A204.1 (cell line): ENCODE results near the gene ARHGAP20.

ENCODE experiments used
- FAIRE-seq: peaks from 2 replicates; lab custom pipeline; 2012; peaks lifted over from hg19 to GRCh38; lab: Jason Lieb, UNC

ARHGAP20 gene, protein sequence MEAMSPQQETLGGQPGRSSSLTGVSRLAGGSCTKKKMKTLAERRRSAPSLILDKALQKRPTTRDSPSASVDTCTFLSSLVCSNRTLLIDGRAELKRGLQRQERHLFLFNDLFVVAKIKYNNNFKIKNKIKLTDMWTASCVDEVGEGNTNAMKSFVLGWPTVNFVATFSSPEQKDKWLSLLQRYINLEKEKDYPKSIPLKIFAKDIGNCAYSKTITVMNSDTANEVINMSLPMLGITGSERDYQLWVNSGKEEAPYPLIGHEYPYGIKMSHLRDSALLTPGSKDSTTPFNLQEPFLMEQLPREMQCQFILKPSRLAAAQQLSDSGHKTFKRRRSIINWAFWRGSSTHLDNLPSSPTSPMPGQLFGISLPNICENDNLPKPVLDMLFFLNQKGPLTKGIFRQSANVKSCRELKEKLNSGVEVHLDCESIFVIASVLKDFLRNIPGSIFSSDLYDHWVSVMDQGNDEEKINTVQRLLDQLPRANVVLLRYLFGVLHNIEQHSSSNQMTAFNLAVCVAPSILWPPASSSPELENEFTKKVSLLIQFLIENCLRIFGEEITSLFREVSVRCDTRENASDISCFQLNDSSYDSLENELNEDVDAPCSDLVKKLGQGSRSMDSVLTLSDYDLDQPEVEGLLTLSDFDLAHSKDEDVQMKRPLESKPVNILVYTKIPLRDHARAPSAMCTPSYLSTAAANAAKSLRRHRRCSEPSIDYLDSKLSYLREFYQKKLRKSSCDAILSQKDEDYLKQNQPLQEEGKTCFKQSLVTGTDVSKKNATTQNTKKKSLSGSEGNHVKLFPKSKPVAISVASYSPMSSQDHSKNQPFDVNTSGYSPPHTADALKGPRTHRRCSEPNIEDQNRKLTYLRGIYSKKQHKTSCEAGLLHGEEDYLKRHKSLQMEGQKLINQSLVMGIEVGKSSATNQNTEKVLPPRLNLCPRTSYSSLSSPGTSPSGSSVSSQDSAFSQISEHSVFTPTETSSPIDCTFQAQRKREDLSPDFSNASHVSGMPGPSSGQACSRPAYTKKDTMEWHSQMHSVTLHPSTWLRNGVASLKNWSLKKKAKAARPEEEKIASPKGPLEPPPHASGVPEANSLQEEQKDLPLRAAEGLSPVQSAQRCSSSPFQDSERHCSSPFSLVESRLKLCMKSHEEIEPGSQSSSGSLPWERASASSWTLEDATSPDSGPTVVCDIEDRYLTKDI

DNA sequence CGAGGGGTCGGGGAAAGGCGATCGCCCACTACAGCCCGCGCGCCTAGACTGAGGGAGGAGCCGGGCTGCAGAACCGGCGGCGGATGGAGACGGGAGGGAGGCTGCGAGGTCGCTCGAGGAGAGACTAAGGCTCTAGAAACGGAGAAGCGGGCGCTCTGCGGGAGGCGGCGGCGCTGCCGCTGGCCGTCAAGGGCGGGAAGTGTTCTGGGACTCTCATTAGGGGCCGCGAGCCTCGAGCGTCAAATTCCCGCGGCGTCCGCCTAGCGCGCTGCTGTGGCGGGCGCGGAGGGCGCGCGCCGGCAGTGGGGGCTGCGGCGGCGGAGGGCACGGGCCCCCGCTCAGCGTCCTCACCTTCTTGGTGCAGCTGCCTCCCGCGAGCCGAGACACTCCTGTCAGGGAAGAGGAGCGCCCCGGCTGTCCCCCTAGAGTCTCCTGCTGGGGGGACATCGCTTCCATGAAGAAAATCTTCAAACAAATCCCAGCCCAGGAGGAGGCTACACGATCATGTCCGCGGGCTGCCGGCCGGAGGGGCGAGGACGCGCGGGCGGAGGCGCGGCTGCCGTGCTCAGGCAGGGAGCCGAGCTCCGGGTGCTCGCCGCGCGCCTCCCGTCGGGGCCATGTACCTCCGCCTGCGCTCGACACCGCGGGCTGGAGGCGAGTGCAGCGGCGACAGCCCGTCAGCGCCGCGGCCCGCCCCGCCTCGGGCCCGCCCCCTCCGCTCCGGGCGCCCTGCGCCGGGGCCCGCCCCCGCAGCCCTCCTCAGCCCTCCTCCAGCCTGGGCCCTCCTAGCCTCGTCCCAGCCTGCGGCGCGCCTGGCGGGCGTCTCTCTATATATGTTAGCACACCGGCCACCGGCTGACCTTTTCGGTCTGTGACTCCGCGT, at the start of gene ARHGAP20:
Gene ARHGAP20 (minus strand): TSS at position 662 of the 883 bp plus-strand sequence. CDS start 206 bp downstream, at position 456.
- FAIRE-seq = no peak

DNA sequence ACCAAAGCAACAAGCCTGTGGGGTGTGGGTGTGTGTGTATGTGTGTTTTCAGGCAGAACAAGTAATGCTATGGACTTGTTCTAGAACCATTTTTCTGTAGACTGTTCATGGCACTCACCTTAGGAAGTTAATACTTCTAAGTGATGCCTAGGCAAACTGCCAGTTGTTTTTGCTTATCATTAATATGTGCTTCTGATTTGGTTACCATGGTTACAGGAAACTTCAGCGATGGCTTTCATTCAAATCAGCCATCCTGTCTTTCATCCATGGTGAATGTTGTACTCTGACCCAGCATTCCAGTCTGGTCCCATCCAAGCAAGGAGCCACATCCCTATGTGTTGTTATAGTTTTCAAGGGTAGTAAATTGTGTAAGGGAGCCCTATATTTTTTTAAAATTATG, 49.8 kb upstream of the ARHGAP20 start:
- FAIRE-seq = no peak

DNA sequence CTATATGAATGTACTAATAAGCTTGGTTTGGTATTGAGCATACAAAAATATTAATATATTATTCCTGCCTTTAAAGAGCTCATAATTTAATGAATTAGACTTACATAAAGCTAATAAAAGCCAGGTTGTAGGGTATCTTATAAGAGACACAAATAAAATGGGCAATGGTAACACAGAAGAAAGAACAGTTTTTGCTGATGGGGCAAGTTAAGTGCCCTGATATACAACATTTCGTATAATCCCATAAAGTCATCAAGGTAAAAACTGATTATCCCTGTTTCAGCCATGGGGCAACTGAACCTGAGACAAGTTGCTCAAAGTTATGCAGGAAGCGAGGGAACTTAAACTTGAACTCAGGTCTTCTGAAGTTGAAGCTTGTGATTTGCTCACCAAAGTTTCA, 48.9 kb upstream of the ARHGAP20 start:
- FAIRE-seq = no peak

DNA sequence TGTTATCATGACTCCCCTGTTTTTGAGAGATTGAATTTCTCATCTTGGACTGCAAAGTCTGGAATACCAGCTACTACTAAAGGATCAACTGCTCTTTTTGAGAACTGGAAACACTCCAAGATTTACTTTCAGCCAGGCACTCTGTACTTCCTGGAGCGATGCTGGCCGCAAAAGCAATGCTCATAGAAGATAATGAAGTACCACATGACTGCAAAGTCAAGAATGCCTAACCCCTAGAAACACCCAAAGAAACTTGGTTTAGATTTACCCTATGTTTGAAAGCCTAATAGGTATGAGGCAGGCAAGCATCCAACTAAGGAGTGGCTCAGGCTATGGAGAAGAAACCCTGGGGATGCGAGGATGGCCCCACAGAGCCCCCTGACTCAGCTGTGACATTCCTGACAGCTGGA, 47.7 kb upstream of the ARHGAP20 start:
- FAIRE-seq = no peak

DNA sequence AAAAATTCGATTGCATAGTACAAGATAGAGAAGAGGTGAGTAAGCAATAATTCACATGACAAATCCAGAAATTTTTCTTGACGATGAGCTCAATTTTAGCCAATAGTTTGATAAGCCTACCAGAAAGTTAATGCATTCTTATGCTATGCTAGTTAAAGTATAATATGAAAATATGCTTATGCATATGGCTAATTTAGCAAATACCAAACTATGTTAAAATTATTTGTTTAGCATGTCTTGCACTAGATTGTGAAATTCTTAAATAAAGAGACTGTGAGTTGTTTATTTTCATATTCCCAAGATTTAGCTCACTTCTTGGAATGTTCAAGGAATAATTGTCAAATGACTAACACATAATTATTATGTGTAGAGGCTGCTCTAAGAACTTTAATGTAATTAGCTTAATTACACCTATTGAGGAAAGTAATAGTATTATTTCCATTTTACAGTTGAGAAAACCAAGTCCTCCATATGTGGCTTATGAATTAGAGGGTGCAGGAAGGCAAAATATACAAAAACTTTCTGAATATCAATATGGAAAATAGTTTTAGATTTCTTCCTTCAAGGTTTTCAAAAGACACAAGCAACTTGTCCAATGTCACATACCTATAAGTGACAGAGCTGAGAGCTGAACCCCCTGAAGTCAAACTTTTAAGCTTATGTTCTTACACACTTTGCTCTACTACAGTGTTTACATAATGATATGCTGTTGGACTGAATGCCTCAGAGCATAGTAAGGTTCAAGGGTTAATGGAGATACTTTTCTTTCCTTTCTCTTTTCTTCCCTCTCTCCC, 45.9 kb upstream of the ARHGAP20 start:
- no peak for FAIRE-seq

DNA sequence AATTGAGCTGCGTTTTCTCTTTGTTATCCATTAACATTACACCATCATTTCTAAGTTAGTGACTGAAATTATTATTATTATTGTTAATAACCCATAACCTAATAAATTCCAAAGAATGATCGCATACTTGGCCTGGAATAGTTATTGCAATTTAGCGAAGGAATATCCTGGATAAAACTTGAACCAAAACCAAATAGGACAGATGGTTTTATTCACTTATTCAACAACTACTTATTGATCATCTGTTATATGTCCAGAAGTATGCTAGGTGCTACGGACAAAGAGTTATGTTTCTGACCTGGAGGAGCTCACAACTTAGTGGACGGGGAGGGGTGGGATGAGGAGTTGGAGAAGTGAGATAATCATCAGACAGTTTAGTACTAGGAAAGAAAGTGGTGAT, 44.8 kb upstream of the ARHGAP20 start:
- no peak for FAIRE-seq

DNA sequence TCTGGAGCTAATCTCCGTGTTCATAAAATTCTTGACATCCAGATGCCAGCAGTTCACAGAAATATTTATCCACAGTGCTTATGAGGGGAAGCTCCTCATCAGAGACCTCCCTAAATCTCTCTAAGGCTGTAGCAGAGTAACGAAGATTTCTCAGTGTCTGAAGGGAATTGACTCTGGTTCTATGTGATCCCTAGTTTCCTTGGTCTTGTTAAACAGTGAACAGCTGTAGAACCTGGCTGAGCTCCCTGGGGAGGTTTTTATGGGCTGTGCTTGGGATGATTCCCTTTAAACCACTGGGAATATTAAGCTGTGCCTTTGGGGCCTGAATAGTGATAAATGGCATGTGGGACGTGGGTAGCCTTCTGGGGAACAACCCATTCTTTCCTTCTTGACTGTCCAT, 43.7 kb upstream of the ARHGAP20 start:
- no peak for FAIRE-seq

DNA sequence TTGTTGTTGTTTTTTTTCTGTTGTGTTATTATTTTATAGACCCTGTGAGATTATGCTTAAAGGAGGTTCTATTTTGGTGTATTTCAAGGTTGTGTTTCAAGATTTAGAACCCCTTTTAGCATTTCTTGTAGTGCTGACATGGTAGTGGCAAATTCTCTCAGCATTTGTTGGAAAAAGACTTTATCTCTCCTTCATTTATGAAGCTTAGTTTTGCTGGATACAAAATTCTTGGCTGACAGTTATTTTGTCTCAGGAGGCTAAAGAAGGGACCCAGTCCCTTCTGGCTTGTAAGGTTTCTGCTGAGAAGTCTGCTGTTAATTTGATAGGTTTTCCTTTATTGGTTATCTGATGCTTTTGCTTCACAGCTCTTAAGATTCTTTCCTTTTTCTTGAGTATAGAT, 40.7 kb upstream of the ARHGAP20 start:
- no peak for FAIRE-seq

DNA sequence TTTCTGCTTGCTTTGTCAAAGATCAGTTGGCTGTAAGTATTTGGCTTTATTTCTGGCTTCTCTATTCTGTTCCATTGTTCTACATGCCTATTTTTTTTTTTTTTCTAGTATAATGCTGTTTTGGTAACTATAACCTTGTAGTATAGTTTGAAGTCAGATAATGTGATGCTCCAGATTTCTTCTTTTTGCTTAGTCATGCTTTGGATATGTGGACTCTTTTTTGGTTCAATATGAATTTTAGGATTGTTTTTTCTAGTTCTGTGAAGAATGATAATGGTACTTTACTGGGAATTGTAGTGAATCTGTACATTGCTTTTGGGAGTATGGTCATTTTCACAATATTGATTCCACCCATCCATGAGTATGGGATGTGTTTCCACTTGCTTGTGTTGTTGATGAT, 37.9 kb upstream of the ARHGAP20 start:
- no peak for FAIRE-seq

DNA sequence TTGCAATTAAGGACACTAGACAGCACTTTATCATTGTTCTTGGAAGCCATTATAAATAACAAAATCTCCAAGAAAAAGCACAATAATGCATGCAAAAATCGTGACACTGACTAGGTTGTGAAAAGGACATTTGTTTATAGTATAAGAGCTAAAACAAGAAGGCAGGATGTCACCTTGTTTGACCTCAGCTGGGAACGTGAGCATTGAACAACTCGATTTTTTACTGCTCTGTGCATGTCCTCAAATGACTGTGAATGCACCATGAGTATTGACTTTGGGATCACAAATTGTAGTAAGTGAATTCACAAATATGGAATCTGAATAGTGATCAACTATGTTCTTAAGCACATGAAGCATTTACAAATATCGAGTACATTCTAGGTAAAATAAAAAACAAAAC, 35.3 kb upstream of the ARHGAP20 start:
- FAIRE-seq = no peak

DNA sequence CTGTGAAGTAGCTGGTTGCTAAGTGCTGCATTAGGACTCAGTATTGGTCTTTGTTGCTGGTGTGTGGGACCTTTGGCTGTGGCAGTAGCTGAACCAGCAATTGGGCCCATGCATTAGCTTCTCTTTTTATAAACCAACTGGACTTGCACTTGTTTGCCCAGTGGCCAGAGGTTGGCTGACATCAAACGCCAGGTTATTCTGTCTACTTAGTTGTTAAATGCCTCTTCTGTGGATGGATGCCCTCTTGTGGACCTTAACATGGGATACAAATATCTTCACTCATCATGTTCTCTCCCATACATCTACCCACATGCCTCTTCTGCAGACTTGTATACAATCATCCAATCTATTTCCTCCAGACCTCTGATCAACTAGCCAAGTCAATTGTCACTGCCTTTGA, 26.4 kb upstream of the ARHGAP20 start:
- no peak for FAIRE-seq

DNA sequence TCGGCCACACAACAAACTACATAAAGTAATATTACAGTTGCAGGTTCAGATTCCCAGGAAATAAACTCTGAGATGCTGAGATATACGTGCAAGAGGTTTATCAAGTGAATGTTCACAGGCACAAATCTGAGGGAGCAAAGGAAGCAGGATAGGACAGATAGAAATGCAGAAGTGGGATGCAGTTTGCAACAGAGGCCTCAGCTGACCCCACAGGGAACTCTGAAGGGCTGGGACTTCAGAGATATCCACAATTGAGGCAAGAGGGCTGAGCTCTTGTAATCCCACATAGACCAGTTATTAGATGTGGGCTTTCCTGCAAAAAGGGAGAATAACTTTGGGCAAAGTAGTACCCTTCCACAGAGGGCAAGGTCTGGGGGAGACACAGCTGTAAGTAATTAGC, 25.4 kb upstream of the ARHGAP20 start:
- FAIRE-seq = no peak

DNA sequence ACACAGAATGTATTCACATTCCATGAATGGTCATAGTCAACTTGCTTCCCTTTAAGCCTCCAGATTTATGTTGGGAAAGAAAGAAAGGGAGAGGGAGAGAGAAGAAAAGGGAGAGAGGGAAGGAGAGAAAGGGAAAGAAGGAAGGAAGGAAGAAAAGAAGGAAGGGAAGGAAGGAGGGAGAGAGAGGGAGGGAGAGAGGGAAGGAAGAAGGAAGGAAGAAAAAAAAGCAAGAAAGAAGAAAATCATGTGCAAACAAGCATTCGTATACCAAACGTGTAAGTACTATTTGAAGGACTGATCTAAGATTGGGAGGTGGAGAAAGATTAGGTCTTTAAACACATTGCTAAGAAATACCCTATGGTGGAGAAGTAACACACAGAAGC, 23.9 kb upstream of the ARHGAP20 start:
- no peak for FAIRE-seq

DNA sequence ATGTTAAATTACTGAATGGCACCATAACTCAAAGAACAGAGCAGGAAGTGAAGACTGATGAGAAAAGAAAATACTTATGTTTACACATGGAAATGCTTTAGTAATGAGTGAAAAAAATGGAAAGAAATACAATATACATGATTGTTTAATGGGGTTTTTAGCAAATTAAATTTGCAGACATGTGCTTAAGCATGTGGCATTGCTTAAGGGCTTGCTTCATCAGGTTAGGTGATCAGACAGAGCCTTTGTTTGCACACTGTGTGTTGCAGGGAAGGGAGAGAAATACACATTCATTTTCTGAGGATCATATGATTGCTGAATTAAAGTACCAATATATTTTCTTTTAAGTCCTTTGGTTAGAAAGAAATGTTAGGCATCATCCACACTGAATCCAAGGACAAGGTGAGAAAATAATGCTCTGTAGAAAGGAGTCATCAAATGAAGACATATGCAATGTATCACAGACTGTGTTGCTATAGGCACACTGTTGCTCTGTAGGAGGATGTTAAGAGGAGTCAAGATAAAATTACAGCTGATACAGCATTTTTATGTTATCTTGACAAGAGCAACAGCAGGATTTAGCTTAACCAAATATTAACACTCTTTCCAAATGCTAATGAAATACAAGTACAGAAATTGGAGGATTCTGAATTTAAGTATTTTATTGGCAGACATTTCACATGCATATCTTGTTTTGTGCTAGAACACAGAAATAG, 23.4 kb upstream of the ARHGAP20 start:
- no peak for FAIRE-seq

DNA sequence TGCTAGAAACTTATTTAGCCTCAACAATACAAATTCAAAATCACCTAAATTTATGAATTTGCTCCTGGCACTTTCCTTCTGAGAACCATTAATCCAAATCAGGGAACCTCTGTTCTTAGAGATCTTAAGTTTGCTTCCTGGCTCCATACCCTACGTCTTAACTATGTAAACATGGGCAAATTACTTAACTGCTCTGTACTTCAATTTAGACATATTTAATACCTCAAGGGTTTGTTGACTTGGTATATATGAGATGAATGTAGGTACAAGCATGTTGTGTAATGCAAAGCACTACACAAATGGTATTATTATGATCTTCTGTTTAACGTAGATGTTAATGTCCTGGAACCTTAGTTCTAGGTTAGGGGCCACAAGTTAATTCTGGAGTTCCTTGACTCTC, 22.6 kb upstream of the ARHGAP20 start:
- FAIRE-seq = no peak

DNA sequence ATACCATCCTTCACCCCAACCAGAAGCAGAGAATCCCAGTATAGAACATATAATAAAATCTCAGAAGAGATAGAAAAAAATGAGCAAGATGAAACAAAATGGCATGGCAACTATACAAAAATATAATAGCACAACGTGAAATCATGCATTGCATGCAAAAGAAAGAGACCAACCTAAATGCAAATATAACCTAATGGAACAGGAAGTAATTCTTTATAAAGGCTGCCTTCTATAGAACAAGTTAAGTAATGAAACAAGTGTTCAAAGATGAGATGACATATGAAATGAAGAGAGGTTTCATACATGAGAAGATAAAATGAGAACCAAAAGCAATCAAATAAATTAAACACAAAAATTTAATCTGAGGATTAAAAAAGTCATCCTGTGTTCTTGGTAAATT, 18.5 kb upstream of the ARHGAP20 start:
- FAIRE-seq = no peak

DNA sequence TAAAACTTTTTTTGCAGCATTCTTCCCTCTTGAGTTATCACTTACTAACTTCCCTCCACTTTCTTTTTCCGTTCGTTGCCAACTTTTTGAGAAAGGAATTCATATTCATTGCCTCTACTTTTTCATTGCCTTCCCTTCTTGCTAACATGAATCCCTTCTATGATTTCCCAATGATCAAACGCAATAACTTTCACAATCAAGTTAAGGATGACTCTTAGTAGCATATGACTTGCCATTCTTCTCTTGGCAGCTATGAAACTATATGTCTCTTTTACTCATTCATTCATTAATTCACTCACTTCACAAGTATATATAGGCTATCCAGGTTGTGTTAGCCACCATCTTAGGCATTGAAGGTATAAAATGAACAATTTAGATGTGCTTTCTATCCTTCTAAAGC, 16.6 kb upstream of the ARHGAP20 start:
- no peak for FAIRE-seq

DNA sequence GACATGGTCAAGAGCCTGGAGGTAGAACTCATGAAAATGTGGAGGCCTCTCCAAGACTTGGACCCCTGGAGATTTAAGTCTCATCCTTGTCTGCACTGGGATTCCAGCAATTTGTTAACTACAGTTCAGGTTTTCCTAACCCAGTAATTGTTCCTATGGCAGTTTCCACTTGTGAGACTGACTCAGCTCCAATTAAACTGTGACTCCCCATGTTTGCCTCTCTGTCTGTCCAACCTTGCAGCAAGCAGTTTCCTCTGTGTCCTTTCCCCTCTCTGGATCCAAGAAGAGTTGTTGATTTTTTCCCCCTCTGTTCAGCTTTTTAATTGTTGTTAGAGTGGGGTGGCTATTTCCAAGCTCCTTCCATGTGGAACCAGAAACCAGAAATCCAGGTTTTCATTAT, 16.2 kb upstream of the ARHGAP20 start:
- no peak for FAIRE-seq

DNA sequence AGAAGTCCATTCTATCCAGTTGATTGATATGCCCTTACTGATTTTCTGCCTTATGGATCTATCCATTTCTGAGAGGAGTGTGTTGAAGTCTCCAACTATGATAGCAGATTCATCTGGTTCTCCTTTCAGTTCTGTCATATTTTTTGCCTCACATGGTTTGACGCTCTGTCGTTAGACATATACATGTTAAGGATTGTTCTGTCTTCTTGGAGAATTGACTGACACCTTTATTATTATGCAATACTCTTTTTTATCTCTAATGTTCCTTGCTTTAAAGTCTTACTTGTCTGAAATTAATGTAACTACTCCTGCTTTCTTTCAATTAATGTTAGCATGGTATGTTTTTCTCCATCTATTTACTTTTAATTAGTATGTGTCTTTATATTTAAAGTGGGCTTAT, 12.1 kb upstream of the ARHGAP20 start:
- FAIRE-seq = no peak
